Activated CD4-positive, CD25-positive, alpha-beta regulatory T cell treated with anti-CD3 and anti-CD28 coated beads, Interleukin-2, amount 50 U/mL, for 16 hours (primary cell): ENCODE results near the gene MRPL43.

Experiments used
- DNase-seq: peaks from one replicate; pipeline ENCODE4 v3.0.0-alpha.2; 2020; ENCODE audit warnings: low read depth, low spot score

Gene MRPL43

DNA sequence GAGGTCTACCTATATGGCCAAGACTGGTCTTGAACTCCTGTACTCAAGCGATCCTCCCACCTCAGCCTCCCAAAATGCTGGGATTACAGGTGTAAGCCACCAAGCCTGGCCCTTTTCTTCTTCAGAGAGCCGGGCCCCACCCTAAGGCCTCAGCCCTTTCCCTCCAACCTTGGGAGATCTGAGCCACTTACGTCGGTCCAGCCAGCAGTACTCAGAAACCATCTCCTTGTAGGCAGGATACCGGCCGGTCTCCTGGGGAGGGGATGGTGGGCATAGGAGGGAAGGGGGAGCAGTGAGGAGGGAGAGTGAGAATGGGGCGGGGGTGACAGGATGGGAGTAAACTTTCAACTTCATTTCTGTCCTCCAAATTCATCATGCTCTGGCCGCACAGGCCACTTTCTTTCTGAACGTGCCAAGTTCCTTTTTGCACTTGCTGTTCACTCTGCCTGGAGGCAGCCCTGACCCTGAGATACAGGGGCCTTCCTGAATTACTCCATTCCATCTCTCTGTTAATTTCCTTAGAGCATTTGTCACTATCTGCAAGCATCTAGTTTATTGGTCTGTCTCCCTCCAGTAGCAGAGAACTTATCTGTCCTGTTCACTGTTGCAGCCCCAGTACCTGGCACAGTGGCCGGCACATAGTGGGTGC is 33.3 kb upstream of the MRPL43 start:
- no peak for DNase-seq

DNA sequence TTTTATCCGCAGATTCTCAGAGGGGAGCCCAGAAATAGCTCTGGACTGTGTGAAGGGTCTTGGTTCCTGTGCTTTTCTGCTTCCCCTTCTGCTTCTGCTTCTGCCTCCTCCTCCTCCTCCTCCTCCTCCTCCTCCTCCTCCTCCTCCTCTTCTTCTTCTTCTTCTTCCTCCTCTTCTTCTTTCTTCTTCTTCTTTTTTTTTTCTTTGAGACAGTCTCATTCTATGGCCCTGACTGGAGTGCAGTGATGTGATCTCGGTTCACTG is 32.1 kb upstream of the MRPL43 start:
- no peak for DNase-seq

DNA sequence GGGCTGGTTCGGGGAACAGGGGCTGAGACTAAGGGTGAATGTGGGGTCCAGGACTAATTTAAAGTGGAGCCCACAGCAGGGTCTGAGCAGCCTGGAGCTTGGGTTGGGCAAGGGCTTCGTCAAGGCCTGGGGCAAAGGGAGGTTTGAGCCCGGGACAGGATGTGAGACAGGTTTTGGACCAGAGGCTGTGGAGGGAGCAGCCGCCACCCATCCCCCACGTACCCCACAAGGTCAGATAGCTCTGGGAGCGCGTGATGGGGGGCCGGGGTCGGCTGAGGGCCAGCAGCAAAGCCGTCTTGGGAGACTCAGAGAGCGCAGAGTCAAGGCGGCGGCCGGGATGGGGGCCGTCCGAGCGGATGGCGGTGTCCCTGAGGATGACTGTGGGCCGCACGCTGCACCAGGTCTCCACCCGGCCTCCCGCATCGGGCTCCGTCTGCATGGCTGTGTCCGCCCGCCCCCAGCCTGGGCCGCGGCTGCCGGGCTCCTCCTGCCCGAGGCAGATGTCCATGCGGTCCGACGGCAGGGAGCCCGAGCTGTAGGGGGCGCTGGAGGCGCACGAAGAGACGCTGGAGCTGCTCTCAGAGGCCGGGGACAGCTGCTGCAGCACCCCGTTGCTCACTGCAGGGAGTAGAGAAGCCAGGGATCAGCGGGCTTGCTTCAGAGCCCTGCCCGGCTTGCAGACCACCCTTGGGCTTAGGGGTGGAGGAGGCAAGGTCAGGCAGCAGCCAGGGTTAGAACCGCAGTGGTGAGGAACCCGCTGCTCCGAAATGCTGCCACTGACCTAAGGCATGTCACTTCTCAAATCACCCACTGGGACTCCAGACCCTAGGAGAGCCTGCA is 31.5 kb upstream of the MRPL43 start:
- DNase-seq: no peak

DNA sequence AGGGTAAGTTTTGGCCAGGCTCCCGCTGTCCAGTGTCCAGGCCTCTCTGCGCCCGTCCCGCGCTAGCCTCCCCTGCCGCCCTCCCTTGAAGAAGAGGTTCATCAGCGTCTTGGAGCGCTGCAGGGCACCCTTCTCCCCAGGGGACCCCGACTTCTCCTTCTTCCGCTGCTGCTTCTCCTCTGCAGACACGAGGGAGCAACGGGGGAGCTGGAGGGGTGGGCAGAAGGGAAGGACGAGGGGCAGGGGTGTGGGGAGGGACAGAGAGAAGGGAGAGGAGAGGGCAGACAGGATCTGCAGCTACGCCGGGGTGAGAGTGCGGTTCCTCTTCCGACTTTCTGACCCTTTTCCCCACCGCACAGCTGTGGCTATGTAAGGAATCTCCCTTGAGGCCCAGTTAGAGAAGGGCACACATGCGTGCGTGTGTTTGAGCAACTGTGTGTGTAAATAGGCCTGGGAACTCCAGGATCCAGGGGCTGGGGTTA is 30.9 kb upstream of the MRPL43 start:
- DNase-seq: no peak

DNA sequence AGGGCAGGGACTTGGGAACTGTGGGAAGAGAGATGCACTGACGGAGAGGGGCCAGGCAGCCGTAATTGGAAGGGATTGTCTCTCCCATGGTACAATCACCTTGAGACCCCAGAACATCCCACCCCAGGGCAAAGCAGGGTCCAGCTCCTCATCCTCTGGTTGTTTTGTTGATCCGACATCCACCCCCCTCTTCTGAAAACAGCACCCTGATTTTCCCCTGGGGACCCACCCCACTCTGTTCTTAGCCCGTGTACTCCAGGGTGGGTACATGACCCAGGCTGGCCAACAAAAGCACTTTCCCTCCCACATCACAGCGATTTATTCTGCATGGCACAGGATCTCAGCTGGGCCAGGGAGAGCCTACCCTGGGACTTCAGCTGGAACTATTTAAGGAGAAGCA is 29.5 kb upstream of the MRPL43 start:
- DNase-seq: no peak

DNA sequence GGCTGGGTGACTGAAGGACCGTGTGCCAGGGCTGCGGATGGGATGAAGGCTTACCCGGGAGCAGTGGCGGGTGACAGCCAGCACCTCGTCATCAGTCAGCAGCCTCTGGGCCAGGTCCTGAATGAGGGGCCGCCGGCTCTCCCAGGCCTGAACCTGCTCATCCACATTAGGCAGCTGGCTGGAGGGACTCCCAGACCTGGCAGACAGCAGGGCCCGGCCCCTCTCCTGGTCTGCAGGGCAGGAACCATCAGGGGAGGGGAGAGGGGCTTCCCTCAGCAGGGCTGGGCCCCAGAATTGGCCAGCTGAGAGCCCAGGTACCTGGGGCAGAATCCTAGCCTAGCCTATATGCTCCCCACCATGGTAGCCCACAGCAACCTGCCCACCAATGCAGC is 28.3 kb upstream of the MRPL43 start:
- DNase-seq: no peak

DNA sequence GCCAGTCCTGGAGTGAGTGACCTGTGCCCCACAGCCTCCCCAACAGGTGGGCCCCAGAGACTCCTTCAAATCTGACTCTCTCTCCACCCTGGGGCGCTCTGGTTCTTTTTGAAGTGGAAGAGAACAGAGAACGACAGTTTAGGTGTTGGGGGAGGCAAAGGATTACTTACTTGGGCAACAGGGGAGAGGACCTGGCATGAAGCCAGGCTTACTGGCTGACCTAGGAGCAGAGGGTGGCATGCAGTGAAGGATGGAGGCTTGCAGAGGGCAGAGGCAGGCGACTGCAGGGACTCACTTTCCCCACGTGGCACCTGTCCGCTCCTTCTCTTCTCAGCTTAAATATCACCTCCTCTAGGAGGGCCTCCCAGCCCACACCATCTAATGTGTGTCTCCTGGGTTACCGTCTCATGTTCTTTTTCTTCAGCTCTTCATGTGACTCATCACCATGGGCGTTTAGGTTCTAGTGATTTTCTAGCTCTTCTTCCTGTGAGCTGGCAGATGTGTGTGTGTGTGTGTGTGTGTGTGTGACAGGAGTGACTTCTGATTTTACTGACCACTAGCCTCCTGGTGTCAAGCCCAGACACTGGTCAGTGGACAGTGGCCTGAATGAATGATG is 27.8 kb upstream of the MRPL43 start:
- DNase-seq: no peak

DNA sequence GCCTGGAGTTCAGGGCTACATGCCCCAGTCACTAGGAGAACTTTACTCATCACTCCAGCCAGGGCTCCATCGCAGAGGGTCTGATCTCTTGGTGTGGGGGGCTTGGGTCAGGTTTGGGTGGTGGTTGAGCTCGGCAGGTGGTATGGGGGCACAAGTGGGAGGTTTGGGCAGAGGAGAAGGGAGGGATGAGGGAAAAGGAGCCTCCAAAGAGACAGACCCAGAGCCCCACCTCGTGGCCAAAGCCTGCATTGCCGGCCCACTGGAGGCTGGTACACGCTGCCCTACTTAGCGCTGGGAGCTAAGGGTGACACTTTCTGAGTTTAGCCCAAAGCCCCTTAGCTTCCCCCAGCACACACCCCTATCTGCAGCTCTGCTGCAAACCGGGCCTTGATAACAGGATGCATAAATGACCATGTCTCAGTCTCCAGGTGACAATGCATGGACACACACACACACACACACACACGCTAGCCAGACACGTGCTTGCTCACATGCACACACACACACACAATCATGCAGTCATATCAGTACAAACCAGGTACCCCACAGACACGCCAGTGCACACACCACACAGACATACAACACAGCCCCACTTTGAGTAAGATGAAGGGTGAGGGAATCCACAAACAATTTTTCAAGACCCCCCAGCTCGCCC is 27.1 kb upstream of the MRPL43 start:
- no peak for DNase-seq

DNA sequence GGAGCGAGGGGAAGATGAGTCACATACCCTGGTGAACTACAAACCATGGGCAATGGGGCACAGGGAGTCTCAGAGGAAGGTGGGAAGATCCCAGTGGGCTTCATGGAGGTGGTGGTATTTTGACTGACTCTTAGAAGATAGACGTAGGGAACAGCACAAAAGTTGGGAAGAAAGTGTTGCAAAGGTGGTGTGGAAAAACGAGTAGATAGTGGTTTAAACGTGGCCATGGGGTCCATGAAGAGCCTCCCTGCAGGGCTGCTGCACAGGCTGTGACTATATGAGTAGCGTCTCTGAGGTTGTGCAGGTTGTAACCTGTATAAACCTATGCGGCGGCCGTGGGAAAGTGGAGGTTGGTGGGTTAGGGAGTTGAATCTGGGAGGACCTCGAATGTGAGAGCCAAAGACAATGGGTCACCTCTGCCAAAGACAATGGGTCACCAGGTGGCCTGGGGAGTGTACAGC is 26.1 kb upstream of the MRPL43 start:
- DNase-seq: no peak

DNA sequence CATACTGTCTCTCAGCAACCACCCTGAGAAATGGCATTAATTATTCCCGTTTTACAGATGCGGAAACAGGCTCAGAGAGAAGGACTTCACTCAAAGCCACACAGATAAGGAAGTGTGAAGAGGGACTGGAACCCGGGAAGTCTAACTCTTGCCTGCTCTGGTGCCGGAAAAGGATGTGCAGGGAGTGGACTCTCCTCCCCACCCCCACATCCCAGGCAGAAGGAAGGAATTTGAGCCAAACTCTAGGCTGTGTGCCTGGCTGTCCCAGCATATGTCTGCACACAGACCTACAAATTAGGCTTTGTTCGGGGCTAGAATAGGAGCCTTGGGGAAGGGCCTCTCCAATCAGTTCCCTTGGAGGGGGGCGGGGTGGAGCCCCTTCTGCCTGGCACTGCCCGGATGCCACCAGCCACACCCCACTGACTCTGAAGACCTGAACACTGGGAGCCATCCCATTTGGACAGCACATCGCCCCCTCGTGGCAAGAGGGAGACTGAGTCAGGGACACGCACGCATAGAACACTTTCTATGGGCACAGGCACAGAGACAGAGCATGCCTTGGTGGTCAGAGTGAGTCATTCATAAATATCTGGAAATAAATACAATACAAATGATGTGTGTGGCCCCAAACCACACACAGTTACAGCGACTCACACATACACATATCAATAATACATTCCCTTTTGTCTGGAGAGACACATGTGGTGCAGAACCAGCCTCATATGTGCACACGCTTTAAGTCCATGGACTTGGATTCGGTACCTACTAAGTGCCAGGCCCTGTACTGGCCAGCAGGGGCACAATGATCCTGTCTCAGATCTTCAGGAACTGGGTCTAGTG is 25.4 kb upstream of the MRPL43 start:
- peak; percentile 69 for DNase-seq

DNA sequence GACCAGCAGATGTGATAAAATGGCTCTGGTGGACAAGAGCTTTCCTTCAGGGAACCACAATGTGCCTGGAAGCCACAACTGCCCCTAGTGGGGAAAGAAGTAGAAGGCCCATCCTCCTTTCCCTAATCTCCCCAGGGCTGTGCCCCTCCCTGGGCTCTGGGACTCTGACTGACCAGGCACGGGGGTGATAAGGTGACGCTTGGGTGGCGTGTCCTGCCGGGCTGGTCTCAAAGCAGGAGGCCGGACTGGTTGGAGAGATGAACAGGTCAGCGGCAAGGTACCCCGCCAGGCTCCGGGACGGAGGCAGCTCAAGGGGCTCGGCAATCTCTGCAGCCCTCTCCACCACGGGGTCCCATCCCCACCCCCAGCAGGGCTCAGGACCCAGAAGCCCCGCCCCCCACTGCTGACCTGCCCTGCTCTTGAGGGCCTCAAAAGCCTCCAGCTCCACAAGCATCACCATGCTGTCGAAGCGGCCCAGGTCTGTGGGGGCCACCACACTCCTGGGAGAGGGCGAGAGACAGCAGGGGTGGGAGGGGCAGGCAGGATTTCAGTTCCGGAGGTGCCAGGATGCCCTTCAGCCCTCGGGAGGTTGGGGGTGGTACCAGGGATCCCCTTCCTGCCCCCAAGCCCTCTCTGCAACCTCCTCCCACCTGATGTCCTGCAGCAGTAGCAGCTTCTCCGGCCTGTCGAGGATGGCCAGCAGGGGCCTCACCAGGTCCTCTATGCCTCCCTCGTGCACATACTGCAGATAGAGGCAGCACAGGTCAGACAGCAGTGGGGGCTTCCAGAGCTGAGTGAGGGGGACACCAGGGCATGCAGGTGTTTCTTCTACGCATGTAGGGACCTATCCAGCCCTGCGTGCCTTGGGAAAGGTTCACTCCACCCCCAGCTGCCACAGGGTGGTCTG is 24.5 kb upstream of the MRPL43 start:
- no peak for DNase-seq

DNA sequence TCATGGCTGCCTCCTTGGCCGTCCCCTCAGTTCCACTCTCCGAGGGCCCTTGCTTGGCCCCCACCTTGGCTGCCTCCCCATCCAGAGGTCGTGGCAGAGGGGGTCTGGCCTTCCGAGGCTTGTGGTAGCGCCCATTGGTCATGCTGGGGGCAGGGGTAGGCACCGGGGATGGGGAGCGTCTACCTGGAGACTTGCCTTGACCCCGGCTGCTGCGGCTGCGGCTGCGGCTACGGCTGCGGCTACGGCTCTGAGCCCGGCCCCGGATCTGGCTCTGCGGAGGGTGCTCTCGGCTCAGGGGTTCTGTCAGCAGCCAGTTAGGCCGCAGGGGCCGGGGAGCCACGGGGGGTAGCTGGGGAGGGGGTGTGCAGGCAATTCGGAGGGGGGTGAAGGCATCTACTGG is 23.0 kb upstream of the MRPL43 start:
- no peak for DNase-seq

DNA sequence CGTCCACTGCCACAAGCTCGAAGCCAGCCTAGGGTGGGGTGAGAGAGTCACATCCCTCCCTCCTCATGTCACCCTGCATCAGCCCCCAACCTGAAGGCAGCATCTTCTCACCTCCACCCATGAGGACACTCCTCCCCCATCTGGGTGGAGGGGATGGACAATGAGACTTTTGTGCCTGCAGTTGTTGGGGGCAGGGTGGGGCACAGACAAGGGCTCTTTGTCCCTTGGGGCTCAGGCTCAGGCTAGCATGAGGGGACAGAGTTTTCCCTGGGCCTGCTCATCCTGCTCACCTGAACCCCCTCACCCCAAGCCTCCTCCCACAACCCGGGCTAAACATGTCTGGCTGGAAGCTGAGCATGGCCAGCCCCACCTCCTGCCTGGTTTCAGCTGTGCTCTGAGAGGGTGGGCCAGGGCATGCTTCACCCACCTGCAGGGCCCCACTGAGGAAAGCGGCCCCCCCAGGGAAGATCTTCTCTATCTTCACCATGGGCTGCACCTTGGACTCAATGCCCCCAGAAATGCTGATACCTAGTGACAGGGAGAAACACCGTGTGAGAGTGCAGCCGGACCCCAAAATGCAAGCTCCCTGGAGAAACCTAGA is 21.6 kb upstream of the MRPL43 start:
- DNase-seq: no peak

DNA sequence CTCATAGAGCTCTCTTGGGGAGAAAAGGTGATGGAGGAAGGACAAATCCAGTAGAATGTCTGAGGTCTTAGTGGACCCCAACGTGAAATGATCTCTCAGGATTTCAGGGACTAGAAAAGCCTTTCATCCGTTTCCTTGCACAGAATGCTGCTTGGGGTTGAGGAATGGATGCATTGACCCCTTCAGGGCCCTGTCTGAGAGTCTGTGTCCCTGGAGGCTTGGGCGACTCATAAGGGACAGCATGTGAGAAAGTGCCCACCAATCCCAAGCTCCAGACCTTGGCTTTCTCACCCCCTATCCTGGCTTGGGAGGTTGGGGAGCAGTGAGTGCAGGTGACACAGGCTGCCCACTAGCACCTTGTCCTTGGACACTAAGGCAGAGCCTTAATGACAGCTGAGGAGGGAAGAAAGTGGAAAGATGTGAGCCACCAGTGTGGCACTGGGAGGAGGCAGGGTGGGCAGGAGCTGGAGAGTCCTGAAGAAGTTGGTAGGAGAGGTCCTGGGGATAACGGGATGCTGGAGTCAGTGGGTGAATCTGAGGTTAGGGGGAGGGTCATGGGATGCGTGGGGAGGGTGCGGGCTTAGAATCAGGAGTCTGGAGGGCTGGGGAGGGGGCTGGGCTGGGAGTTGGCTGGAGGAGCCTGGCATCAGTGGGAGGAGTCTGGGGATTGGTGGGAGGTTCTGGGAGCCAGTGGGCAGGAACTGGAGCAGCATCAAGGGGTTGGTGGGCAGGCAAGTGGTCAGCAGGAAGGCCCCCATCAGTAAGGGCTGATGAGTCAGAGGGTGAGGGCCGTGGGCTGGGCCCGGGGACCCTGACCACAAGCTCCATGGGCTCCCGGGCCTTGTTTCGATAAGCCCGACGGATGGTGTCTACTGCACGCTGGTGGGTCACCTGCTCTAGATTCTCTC is 20.9 kb upstream of the MRPL43 start:
- no peak for DNase-seq

DNA sequence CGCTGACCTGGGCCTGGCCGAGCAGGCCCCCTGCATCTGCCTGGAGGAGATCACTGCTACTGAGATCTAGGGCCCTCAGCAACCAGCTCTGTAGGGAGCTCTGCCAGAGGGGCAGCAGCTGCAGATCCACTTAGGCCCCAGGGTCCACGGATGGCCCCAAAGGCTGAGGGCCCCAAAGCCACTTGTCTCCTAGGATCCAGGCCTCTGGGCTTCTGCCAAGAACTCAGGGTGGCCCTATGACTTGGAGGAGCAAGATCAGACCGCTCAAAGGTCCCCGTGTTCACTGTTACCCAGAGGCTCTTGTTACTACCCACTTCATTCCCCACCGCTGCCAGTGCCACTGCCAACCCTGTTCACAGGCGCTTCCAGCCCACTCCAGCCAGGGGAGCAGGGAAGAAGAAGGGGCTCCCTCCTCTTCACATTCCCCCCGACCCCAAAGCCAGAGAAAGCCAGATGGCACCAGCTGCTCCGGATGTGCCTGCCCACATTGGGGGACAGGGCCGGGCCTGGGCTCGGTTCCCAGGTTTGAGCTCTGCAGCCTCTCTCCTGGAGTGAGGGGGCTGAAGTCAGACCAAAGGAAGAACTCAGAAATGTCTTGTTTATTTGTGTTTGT is 19.9 kb upstream of the MRPL43 start:
- DNase-seq: no peak

DNA sequence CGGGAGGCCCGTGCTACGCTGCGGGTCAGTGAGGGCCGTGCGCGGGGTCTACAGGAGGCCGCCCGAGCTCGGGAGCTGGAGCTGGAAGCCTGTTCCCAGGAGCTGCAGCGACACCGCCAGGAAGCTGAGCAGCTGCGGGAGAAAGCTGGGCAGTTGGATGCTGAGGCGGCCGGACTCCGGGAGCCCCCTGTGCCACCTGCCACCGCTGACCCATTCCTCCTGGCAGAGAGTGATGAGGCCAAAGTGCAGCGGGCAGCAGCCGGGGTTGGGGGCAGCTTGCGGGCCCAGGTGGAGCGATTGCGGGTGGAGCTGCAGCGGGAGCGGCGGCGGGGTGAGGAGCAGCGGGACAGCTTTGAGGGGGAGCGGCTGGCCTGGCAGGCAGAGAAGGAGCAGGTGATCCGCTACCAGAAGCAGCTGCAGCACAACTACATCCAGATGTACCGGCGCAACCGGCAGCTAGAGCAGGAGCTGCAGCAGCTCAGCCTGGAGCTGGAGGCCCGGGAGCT is 19.3 kb upstream of the MRPL43 start:
- DNase-seq: no peak

DNA sequence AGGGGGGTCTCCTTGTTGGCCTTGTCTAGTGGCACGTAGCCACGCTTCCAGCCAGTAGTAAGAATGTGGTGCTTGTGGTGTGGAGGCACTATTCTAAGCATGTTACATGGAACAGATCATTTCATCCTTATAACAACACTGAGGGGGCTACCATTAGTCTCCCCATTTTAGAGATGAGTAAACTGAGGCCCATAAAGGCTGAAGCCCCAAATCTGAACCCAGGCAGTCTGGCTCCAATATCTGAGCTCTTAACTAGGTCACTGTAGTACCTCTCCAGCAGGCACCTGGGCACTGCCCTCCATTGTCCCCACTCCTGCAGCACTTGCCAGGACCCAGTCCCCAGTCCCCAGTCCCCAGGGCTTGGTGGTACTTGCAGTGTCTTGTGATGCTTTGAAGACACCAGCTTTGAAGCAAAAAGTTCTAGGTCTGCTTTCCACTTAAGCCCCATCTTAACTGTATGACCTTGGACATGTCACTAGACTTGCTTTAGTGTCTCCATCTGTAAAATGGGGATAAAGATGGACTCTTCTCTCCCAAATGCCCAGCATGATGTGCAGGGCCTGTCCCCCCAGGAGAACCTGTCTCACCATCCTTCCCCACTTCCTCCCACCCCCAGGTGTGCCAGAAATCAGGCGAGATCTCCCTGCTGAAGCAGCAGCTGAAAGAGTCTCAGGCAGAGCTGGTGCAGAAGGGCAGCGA is 18.7 kb upstream of the MRPL43 start:
- DNase-seq: no peak

DNA sequence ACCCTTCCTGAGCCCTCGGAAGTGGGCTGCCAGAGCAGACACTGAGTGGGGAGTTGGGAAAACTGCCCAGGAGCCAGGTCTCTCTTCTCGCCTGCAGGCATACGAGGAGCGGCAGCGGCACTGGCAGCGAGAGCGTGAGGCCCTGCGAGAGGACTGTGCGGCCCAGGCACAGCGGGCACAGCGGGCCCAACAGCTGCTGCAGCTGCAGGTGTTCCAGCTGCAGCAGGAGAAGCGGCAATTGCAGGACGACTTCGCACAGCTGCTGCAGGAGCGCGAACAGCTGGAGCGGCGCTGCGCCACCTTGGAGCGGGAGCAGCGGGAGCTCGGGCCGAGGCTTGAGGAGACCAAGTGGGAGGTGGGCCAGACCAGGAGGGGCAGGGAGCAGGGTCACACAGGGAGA is 18.1 kb upstream of the MRPL43 start:
- DNase-seq: no peak
